ES-I3 (cell line): Measurements from ENCODE around the gene VPS4A.
A peak's percentile ranks its signal among the peaks of the same experiment; 100 is the strongest.

Source experiments
- H3K36me3 ChIP-seq: 2 replicates; pipeline ENCODE4 v1.6.1; 2013; ENCODE audit warnings: mild to moderate bottlenecking, low read length, control low read depth, moderate library complexity; ENCODE audit not compliant: insufficient read depth
- H3K4me1 ChIP-seq: 2 replicates; pipeline ENCODE4 v1.6.1; 2013; ENCODE audit warnings: mild to moderate bottlenecking, control low read depth, low read length; ENCODE audit not compliant: insufficient read depth
- H3K9ac ChIP-seq: 2 replicates; pipeline ENCODE4 v1.6.1; 2013; ENCODE audit warnings: low read depth, mild to moderate bottlenecking, low read length, moderate library complexity
- H3K9me3 ChIP-seq: 2 replicates; pipeline ENCODE4 v1.6.1; 2013; ENCODE audit warnings: mild to moderate bottlenecking, low read length, moderate library complexity; ENCODE audit not compliant: control insufficient read depth, insufficient read depth

VPS4A gene

DNA sequence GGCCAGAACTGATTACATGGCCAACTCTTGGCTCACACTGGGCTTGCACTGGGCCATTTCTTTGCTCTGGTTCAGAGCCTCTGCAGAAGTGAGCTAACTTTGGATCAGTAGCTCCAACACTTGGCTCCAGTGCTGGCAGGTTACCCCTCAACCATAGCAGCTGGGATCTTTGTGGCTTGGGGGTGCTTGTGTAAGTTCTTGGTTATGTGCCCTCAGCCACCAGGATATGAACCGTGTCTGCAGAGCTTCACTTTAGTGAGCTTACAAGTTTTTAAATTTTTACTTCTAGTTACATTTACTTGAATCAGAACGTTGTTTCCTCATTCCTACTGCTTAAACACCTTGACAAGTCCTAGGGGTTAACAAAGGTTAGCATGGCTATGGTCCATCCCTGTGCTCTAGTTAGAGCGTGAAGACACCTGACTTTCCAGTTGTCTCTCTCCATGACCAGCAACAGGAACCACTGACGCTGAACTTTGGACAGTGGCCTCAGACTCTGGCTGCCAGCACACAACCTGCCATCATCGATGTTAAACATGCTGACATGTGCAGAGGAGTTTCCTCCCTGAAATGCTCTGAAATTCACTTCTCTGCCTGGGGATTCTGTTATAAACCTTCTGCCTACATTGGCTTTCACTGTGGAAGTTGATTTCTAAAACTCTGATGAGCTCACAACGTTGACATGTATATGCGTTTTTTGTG lies 15.2 kb downstream of the VPS4A start:
- 0 out of 2 replicates have a peak, but pooled peaks cover 6% of the 10 kb centered on the region for H3K4me1 ChIP-seq
- H3K36me3 ChIP-seq, result peaks cover 32% of the 10 kb centered on the region
- no peaks in the 10 kb centered on the region for H3K9me3 ChIP-seq
- no peak overlapping the region for H3K9ac ChIP-seq

DNA sequence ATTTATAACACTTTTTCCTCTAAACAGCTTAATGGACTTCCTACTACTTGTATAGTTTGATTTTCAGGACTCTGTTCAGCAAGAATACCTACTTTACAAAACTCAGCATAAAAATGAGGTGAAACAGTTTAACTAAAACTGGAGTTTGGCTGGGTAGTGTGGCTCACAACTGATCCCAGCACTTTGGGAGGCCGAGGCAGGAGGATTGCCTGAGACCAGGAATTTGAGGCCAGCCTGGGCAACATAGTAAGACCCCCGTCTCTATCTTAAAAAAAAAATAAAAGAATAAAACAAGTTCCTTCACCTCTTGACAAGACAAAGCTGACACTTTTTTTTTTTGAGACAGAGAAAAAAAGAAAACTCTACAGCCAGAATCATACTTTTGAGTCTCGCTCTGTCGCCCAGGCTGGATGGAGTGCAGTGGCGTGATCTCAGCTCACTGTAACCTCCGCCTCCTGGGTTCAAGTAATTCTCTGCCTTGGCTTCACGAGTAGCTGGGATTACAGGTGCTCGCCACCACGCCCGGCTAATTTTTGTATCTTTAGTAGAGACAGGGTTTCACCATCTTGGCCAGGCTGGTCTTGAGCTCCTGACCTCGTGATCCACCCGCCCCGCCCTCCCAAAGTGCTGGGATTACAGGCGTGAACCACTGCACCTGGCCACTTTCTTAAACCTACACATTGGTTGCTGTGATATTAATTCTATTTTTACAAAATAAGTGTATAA lies 16.6 kb downstream of the VPS4A start:
- H3K9ac ChIP-seq, result no peak overlapping the region
- H3K36me3 ChIP-seq, result peaks cover 22% of the 10 kb centered on the region
- H3K4me1 ChIP-seq, result 0 out of 2 replicates have a peak, but pooled peaks cover 6% of the 10 kb centered on the region
- H3K9me3 ChIP-seq, result no peaks in the 10 kb centered on the region

DNA sequence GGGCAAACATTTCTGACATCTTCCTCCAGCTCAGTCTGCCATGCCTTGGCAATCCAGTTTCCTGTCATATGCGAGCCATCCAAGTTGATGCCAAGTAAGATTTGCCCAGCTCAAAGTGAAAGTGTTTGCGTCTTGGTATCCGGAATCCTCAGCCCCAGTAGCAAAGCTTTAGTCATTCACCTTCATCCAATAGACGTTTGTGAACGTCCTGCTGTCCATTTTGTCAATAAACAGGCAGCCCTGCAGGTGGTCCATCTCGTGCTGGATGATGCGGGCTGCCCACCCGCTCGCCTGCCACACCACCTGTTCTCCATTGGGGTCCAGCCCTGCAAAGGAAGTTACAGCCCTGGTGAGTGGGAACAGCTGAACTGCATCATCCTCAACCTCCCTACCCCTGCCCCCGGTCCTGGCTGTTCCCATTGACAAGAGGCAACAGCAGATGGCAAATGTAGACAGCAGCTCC lies 17.7 kb downstream of the VPS4A start:
- Histone ChIP-seq H3K9ac (peak overlapping the region; percentile 84), H3K9me3 (no peaks in the 10 kb centered on the region), H3K4me1 (0 out of 2 replicates have a peak, but pooled peaks cover 6% of the 10 kb centered on the region), H3K36me3 (peaks cover 25% of the 10 kb centered on the region)

DNA sequence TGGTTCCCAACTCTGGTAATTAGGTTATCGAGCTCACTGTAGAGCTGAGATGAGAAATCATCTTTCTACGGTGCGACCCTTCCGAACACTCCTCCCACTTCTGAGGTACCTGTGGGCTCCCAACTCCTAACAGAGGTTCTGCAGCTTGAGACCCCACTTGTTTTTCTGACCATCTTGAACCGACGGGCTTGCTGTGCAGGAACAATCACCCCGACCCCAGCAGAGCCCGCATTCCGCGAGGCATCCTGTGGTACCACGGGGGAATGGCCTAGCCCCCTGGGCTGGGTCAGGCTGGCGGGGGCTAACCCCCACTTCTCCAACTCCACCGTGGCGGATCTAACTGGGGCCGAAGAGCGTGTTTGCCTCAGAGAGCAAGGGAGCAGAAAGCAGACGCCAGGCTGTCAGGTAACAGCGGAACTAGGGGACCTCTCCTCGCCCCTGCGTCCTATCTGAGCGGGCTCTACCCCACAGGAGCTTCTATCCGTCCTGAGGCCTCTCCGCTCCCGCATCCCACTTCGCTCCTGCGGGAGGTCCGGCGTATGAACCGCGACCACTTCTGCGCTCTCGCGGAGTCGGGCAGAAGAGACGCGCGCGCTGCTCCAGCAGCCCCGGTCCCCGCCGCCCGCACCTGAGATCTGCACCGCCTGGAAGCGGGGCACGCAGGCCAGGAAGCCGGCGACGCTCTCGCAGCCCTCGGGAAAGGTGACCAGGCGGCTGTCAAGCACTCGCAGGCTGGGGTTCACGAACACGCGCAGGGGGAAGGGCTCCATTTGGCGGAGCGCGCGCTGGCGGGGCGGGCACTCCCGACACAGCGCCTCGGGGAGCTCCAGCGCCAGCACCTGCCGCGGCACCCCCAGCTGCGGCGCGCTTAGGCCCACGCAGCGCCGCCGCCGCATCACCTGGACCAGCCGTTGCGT lies 18.5 kb downstream of the VPS4A start:
- Histone ChIP-seq H3K4me1 (0 out of 2 replicates have a peak, but pooled peaks cover 6% of the 10 kb centered on the region), H3K9ac (peak overlapping the region; percentile 84), H3K36me3 (peaks cover 31% of the 10 kb centered on the region), H3K9me3 (no peaks in the 10 kb centered on the region)

DNA sequence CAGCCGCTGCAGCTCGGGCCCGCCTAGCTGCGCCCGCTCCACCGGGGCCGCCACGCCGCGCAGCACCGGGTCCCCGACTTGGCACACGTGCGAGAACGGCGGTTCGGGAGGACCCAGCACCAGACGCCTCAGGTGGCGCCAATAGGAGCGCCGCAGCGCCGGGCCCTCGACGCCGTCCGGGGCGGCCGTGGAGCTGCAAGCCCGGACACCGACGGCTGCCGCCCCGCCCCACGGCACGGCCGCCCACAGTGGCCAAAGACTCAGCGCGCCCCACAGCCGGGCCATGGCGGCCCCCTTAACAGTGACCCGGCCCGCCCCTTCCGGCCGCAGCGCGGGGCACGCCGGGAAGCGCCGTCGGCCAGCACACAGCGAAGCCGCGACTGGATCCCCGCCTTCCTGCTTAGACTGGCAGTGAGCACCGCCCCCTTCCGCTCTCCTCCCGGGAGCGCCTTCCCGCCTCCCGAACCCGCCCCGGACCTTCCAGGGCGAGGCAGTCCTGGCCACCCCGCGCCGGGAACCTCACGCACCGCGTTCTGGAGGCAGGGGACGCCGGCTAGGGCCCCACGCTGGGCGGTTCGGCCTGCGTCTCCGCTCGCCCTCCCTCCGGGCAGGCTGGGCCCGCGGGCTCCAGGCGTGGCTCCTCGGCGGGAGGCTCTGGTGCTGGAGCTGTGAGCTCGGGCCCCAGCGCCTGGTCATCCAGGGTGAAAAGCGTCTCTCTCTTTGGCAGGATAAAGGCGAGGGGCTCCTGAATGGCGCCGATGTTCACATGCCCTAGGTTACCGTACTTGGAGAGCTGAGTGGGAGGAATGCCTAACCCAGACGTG lies 19.3 kb downstream of the VPS4A start, which contains the start of gene PDF:
PDF (minus strand) TSS at position 303 of the 824 bp plus-strand sequence; CDS start at position 285, 18 bp downstream.
- H3K36me3 ChIP-seq, result peaks cover 31% of the 10 kb centered on the region

DNA sequence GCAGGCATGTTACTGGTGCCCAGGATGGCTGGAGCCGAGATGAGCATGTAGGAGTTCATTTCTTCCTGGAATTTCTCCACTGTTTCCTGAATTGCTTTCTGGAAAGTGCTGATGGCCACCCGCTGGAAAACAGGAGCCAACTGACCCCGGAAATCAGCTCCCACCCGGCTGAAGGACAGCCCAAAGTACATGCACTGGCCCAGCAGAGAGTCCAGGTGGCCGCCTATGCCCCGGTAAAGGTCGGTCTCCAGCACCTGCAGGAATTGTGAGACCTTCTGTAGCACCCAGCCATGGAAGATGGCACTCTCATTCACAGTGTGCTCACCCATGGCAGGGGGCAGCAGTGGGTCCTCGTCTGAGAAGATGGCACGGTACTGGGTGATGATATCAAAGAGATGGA lies 23.5 kb downstream of the VPS4A start:
- no peak overlapping the region for H3K9ac ChIP-seq
- no peaks in the 10 kb centered on the region for H3K4me1 ChIP-seq
- no peaks in the 10 kb centered on the region for H3K9me3 ChIP-seq
- H3K36me3 ChIP-seq, result peaks cover 28% of the 10 kb centered on the region

More for the DNA sequence above, 19.3 kb downstream of the VPS4A start, which contains the start of gene PDF:
- Histone ChIP-seq H3K9ac (peak within 1 kb of the TSS; percentile 84), H3K9me3 (no peaks in the 10 kb centered on the region), H3K4me1 (0 out of 2 replicates have a peak, but pooled peaks cover 6% of the 10 kb centered on the region)

DNA sequence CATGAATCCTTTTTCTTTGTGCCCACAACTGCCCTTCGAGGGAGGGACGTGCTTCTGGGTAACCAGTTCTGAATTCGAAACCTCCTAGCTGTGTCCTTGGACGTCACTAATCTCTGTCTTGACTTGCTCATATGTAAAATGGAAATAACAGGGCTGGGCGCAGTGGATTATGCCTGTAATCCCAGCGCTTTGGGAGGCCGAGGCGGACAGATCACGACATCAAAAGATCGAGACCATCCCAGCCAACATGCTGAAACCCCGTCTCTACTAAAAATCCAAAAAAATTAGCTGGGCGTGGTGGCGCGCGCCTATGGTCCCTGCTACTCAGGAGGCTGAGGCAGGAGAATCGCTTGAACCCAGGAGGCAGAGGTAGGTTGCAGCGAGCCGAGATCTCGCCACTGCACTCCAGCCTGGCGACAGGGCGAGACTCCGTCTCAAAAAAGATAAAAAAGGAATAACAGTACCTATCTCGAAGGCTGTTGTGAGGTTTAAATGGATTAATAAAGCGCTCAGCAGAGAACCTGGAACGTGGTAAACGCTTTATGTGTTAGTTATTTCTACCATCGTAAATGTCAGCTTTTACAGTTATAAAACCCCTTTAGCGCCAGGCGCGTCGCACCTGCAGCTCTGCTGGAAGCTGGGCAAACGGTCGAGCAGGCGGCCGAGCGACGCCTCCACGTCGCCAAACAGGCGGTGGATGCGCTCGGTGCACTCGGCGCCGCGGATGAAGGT lies 27.6 kb downstream of the VPS4A start:
- Histone ChIP-seq H3K9me3 (no peaks in the 10 kb centered on the region), H3K9ac (peak overlapping the region; percentile 92), H3K36me3 (peaks cover 32% of the 10 kb centered on the region), H3K4me1 (no peaks in the 10 kb centered on the region)

DNA sequence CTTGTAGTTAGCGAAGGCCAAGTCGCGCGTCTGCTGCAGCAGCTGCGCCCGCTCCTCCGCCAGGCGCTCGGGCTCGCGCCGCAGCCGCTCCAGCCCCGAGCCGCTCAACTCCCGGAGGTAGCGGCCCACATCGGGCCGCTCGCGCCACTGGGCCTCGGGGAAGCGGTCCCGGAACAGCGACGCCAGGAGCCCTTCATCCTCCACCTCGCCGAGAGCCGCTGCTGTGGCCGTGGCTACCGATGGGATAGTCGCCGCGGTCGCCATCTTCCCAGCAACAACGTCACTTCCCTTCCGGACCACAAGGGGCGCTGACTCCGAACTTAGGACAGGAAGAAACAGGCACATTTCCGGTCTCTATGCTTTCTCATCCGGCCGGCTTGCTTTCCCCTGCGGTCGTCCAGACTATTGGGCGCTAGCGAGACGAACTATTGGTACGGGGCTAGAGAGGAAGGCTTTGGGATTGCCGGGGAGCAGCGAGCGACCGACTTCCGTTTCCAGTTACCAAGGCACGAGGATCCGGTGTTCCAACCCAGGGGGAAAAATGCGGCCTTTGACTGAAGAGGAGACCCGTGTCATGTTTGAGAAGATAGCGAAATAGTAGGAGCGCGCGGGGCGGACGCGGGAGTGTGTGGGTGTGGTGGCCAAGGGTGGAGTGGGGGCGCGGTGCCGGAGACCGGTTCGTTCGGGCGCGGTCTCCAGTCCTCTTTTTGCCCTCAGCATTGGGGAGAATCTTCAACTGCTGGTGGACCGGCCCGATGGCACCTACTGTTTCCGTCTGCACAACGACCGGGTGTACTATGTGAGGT lies 28.3 kb downstream of the VPS4A start, which contains the start of the genes COG8 and NIP7:
COG8 (minus strand) TSS at position 276 of the 806 bp plus-strand sequence; CDS start at position 264, 12 bp downstream.
NIP7 (plus strand) TSS at position 484 of the 806 bp plus-strand sequence; CDS start at position 542, 58 bp downstream.
- Histone ChIP-seq H3K9me3 (no peaks in the 10 kb centered on the region), H3K36me3 (peaks cover 25% of the 10 kb centered on the region), H3K4me1 (no peaks in the 10 kb centered on the region), H3K9ac (peak within 1 kb of the TSS; percentile 92)

DNA sequence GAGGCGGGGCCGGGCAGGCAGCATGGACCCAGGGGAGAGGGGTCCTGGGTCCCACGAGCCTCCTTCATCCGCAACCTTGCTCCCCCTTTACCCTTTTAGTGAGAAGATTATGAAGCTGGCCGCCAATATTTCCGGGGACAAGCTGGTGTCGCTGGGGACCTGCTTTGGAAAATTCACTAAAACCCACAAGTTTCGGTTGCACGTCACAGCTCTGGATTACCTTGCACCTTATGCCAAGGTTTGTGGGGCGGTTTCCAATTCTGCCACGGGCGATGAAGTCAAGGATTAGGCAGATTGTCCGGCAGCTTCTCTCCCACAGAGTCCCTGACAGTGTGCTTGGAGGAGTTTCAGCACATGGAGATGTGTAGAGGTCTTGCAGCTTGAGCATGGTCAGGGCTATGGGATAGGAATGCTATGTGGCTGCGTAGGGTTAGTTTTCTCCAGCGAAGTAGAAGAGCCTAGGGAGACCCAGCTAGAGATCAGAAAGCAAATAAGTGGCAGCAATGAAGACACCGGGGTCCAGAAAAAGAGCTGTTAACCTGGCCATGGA lies 29.0 kb downstream of the VPS4A start:
- Histone ChIP-seq H3K4me1 (no peaks in the 10 kb centered on the region), H3K9me3 (no peaks in the 10 kb centered on the region), H3K9ac (peak overlapping the region; percentile 92), H3K36me3 (peaks cover 25% of the 10 kb centered on the region)

DNA sequence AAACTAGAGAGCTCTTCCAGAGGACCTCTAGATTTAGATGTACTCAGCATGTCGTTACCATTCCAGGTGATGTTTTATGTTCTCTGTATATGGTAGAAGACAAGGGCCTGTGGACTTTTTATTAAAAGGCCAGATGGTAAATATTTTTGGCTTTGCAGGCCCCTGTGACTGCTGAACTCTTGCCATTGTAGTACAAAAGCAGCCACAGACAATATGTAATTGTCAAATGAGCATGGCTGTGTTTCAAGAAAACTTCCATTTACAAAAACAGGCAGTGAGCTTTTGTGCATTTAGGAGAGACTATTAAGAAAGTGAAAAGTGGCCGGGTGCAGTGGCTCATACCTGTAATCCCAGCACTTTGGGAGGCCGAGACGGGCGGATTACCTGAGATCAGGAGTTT lies 33.0 kb downstream of the VPS4A start:
- H3K36me3 ChIP-seq, result peaks cover 12% of the 10 kb centered on the region
- no peaks in the 10 kb centered on the region for H3K4me1 ChIP-seq
- no peaks in the 10 kb centered on the region for H3K9me3 ChIP-seq
- no peak overlapping the region for H3K9ac ChIP-seq

DNA sequence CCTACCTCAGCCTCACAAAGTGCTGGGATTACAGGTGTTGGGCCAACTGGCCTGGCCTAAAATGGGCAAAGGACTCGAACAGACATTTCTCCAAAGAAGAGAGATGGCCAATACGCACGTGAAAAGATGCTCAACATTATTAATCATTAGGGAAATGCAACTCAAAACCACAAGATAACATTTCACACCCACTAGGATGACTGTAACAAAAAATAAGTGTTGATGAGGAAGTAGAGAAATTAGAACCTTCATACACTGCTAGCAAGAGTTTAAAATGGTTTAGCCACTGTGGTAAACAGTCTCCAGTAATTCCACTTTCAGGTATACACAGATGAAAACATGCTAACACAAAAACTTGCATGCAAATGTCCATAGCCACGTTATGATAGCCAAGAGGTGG lies 34.8 kb downstream of the VPS4A start:
- Histone ChIP-seq H3K36me3 (peaks cover 11% of the 10 kb centered on the region), H3K4me1 (no peaks in the 10 kb centered on the region), H3K9me3 (no peaks in the 10 kb centered on the region), H3K9ac (no peak overlapping the region)

DNA sequence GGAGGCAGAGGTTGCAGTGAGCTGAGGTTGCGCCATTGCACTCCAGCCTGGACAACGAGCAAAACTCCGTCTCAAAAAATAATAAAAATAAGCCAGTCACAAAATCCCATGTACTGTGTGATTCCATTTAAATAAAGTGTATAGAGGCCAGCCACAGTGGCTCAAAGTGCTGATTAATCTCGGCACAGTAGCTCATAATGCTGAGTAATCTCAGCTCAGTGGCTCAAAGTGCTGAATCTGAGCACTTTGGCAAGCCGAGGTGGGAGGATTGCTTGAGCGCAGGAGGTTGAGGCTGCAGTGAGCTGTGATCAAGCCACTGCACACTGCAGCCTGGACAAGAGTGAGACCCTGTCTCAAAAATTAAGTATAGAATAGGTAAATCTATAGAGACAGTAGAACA lies 35.5 kb downstream of the VPS4A start:
- Histone ChIP-seq H3K9ac (no peak overlapping the region), H3K9me3 (no peaks in the 10 kb centered on the region), H3K36me3 (peaks cover 4% of the 10 kb centered on the region; the same call in 1 of the 2 replicates), H3K4me1 (no peaks in the 10 kb centered on the region)
